UCSD-AML1 (cell line): Measurements from ENCODE around the gene CD99L2.
"Not testable (repeated sequence)": the region's sequence is repeated elsewhere in the genome, so short reads cannot be mapped to it uniquely, and the experiment has no call there.

Experiments
- DNase-seq: peaks from one replicate; lab custom pipeline; 2025; ENCODE audit not compliant: unreplicated experiment; lab: John Stamatoyannopoulos, UW

CD99L2 gene

DNA sequence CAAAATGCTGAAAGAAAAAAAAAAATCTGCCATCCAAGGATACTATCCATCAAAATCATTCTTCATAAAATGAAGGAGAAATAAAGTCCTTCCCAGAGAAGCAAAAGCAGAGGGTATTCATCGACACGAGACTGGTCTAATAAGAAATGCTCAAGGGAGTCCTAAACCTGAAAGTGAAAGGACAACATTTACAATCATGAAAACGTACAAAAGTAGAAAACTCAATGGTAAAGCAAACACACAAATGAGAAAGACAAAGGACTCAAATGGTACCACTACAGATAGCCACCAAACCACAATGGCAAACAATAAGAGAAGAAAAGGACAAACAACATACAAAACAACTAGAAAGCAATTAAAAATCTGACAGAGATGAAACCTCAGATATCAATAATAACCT, 41.0 kb downstream of the CD99L2 start:
- no peak for DNase-seq

DNA sequence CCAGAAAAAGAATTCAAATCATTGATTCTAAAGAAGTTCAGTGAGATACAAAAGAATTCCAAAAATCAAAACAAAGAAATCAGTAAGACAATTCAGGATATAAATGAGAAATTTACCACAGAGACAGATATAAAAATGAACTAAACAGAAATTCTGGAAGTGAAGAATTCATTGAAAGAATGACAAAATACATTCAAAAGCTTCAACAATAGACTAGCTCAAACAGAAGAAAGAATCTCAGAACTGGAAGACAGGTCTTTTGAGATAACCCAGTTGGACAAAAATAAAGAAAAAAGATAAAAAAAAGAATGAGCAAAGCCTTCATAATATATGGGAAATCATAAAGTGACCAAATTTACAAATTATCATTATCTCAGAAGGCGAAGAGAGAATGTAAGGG, 41.7 kb downstream of the CD99L2 start:
- no peak for DNase-seq

DNA sequence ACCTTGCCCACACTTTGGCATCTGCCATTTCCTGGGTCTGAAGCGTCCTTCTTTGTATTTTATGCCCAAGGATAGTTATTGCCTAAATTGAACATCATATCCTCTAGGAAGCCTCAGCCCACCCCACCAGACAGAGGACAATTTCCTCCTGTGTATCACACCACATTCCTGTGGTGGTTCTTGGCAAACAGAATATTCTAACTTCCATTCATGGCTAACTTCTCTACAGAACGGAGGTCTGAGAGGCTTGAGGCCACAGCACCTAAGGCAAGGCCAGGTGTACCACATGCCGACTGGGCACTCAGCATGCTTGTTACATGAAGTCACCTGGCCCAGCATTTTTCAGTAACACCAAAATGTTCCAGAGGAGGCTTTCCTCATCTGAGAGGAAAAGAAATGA, 42.4 kb downstream of the CD99L2 start:
- no peak for DNase-seq

DNA sequence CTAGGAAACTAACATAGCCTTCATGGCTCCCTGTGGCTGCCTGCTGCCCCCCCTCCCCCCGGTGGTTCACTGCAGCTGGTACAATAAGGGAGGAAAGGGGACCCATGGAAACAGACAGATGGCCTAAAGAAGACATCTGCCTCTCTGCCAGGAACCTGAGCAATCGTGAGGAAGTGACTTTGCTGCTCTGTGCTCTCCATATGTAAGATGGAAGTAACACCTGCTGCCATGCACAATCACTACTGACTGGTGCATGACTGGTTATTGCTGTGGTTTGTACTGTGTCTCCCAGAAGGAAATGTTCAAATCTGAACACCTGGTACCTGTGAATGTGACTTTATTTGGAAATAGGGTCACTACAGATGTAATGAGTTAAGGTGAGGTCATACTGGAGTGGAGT, 43.6 kb downstream of the CD99L2 start:
- no peak for DNase-seq

GRCh38 chrX:150849996-150850720, 48.3 kb downstream of the CD99L2 start:
- DNase-seq: no peak

- DNase-seq: no peak
These were observed 49.0 kb downstream of the CD99L2 start for GRCh38 chrX:150849486-150849885.

GRCh38 chrX:150848914-150849365, 49.5 kb downstream of the CD99L2 start:
- DNase-seq: peak; percentile 36

- no peak for DNase-seq
These were observed 51.4 kb downstream of the CD99L2 start for GRCh38 chrX:150847088-150847487.

GRCh38 chrX:150846130-150846529, 52.3 kb downstream of the CD99L2 start:
- DNase-seq: no peak

- no peak for DNase-seq
These were observed 53.4 kb downstream of the CD99L2 start for GRCh38 chrX:150845091-150845490.

DNA sequence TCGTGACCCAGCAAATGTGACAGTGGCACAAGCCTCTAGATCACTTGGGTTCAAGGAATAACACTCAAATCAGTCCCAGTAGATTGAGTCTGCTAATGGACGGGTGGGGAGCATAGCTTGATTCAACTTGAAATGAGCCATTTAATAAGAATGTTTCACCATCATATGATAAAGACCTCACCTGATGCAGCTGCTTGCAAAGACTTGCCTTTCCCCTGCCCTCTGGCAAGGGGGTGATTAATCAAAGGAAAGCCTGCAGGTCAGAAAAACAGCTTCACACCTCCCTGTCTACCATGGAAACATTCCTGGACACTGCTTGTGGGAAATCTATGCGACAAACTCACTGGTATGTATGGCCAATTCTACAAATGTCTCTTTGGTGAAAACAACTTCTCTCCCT, 54.5 kb downstream of the CD99L2 start:
- DNase-seq: no peak

DNA sequence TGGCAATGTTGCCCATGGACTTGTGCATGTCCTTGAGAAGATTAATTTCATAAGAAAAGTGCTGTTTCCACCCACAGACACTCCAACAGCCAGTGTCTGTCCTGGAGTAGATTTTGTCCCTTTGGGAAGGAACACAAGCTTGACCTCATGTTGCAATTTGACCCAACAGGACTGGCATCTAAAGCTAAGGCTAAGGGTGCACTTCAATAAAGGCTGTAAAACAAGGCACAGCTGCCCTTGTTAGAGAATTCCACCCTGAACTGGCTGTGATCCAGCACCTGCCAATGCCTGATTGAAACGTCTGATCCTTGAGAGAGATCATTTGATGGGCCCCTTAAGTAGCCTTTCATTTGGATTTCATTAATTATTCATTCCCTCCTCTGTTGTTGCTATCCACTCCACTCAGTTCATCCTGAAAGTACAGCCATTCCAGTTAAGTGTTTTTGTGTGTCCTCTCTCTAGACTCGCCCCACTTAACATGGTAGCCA, 56.2 kb downstream of the CD99L2 start:
- no peak for DNase-seq

DNA sequence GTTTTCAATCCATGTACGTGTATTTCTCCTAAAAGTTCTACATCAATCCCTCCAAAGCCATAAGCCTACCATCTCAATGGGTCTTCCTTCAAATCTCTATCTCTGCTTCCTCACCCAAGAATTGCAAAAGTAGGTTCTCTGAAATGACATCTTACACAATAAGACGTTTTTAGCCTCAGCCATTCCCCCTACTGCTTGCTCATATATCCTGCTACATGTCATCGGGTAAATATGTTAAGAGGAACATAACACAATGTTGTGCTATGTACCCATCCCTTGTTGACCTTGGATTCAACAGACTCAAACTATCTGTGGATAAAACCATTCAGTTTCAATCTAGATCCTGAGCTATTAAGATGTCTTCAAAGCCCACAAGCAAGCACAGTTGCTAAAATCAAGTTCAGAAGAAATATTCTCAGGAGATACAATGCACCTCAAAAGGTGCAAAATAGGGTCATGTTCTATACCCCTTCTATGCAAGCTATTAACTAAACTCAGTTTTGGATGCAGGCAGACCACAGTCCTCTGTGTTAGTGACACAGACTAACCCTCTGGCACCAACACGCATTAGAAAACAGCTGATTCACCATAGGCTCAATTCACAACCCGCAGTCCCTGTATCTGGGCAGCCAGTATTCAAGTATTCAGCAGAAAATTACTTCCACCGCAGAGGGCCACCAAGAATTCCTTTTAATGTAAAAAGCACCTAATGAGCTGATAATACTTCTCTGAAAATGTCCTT, 56.8 kb downstream of the CD99L2 start:
- no peak for DNase-seq

DNA sequence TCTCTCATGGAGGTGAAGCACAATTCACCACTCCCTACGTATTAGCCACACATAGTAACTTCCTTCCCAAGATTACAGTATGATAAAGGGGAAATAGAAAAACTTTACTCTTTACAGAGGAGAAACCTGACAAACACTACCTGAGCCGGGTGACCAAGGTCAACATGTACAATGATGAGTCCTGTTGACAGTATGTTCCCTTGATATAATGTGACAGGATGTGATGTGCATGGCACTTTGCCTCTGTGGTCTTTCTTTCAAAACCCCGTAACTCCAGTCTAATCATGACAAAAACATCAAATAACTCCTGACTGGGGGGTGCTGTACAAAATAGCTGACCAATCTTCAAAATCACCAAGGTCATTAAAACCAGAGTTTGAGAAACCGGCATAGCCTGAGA, 60.6 kb downstream of the CD99L2 start:
- no peak for DNase-seq

DNA sequence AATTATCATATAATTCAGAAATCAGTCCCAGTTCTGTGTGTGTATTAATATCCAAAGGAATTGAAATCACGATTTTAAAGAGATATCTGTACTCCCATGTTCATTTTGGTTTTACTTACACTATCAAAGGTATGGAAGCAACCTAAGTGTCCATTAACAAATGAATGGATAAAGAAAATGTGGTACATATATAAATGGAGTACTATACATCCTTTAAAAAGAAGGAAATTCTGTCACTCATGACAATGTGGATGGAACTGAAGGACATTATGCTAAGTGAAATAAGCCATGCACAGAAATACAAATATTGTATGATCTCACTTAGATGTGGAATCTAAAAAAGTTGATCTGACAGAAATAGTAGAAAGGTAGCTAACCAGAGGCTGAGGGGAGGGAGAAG, 63.8 kb downstream of the CD99L2 start:
- no peak for DNase-seq

GRCh38 chrX:150833454-150834056, 64.9 kb downstream of the CD99L2 start:
- DNase-seq: no peak

DNA sequence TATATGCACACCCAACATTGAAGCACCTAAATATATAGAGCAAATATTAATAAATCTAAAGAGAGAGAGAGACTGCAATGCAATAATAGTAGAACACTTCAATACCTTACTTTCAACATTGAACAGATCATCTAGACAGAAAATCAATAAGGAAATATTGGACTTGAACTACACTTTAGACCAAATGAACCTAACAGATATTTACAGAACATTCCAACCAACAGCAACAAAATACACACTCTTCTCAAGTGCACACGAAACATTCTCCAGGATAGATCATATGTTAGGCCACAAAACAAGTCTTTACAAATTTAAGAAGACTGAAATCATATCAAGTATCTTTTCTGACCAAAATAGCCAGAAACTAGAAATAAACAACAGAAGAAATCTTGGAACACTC, 66.6 kb downstream of the CD99L2 start:
- DNase-seq: no peak

GRCh38 chrX:150828785-150829184, 69.7 kb downstream of the CD99L2 start:
- no peak for DNase-seq

DNA sequence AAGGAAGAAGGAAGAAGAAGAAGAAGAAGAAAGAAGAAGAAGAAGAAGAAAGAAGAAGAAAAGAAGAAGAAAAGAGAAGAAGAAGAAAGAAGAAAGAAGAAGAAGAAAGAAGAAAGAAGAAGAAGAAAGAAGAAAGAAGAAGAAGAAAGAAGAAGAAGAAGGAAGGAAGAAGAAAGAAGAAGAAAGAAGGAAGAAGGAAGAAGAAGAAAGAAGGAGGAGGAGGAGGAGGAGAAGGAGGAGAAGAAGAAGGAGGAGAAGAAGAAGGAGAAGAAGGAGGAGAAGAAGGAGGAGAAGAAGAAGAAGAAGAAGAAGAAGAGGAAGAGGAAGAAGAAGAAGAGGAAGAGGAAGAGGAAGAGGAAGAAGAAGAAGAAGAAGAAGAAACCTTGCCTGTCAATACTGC, 74.1 kb downstream of the CD99L2 start:
- DNase-seq: not testable (repeated sequence)

- not testable (repeated sequence) for DNase-seq
These were observed 74.6 kb downstream of the CD99L2 start for GRCh38 chrX:150823826-150824225.

- no peak for DNase-seq
These were observed 76.5 kb downstream of the CD99L2 start for GRCh38 chrX:150821971-150822370.

- no peak for DNase-seq
These were observed 84.5 kb downstream of the CD99L2 start for GRCh38 chrX:150813922-150814321.
